H1 (cell line): Measurements from ENCODE around the gene CUEDC2. TPM values are rescaled to one million over a fixed set of nuclear protein-coding genes. Genes with fewer than 3 reads are reported as not detected.

Experiments
- ASH2L ChIP-seq: fragments of 200-600, 300-600 bp; sonication (generic); IDR thresholded peaks from one replicate; pipeline ENCODE4 v1.7.1; 2017; ENCODE audit warnings: low read length
- CHD1 ChIP-seq: IDR thresholded peaks from 2 replicates; pipeline ENCODE4 v1.6.1; 2012; ENCODE audit warnings: low read depth, low read length, improper control_type of control experiment
- CREB1 ChIP-seq: IDR thresholded peaks from 2 replicates; pipeline ENCODE4 v1.6.1; 2012; ENCODE audit warnings: inconsistent platforms
- GABPA ChIP-seq: IDR thresholded peaks from 2 replicates; pipeline ENCODE4 v1.6.1; 2011; ENCODE audit warnings: mild to moderate bottlenecking, low read length, moderate library complexity, borderline replicate concordance; ENCODE audit not compliant: insufficient read depth
- HDAC2 ChIP-seq, 2 experiments: fragments of 300-600 bp in 1 of 2; sonication (generic) in 1 of 2; IDR thresholded peaks; 2 replicates each; pipeline ENCODE4 v1.6.1; 2011 to 2012; ENCODE audit warnings: low read depth in 2 of 2, low read length in 2 of 2, mild to moderate bottlenecking in 2 of 2, moderate library complexity in 2 of 2, borderline replicate concordance in 1 of 2, inconsistent platforms in 1 of 2
- KDM4A ChIP-seq: IDR thresholded peaks from one replicate; pipeline ENCODE4 v1.7.1; 2012; ENCODE audit warnings: low read depth, mild to moderate bottlenecking, moderate library complexity, low read length, inconsistent platforms; ENCODE audit not compliant: severe bottlenecking
- KDM5A ChIP-seq: fragments of 200-600 bp; IDR thresholded peaks from 2 replicates; pipeline ENCODE4 v1.7.1; 2012; ENCODE audit warnings: mild to moderate bottlenecking, low read length, inconsistent platforms, mixed read lengths
- MAFK ChIP-seq: IDR thresholded peaks from 2 replicates; pipeline ENCODE4 v1.6.1; 2012; ENCODE audit warnings: low read depth, mild to moderate bottlenecking, improper control_type of control experiment, low read length
- PHF8 ChIP-seq: fragments of 200-600 bp; sonication (generic); conservative IDR thresholded peaks from 2 replicates; pipeline ENCODE4 v1.7.1; 2012; ENCODE audit warnings: low read depth, mild to moderate bottlenecking, inconsistent platforms, low read length, moderate library complexity
- POU5F1 ChIP-seq: IDR thresholded peaks from 2 replicates; pipeline ENCODE4 v1.6.1; 2011; ENCODE audit warnings: low read depth, mild to moderate bottlenecking, low read length, moderate library complexity
- RAD21 ChIP-seq, 2 experiments: IDR thresholded peaks in 1 of 2; conservative IDR thresholded peaks in 1 of 2; 2 replicates each; pipeline ENCODE4 v1.6.1; 2011; ENCODE audit warnings: low read depth in 2 of 2, low read length in 2 of 2, improper control_type of control experiment in 1 of 2, inconsistent platforms in 1 of 2, mild to moderate bottlenecking in 1 of 2, moderate library complexity in 1 of 2
- RFX5 ChIP-seq: IDR thresholded peaks from 2 replicates; pipeline ENCODE4 v1.6.1; 2011; ENCODE audit warnings: low read depth, low read length, improper control_type of control experiment, borderline replicate concordance
- RNF2 ChIP-seq: fragments of 200-900, 300-1000 bp; sonication (generic); IDR thresholded peaks from 2 replicates; pipeline ENCODE4 v1.7.1; 2016; ENCODE audit warnings: borderline replicate concordance, low read depth, mild to moderate bottlenecking, antibody characterized with exemption, low read length; ENCODE audit not compliant: poor library complexity, severe bottlenecking; ENCODE audit errors: missing control alignments
- RXRA ChIP-seq: IDR thresholded peaks from 2 replicates; pipeline ENCODE4 v1.6.1; 2011; ENCODE audit warnings: low read depth, mild to moderate bottlenecking, low read length, moderate library complexity; ENCODE audit not compliant: insufficient read depth
- SP1 ChIP-seq: IDR thresholded peaks from 2 replicates; pipeline ENCODE4 v1.6.1; 2011; ENCODE audit warnings: low read depth, low read length
- SRF ChIP-seq: IDR thresholded peaks from 2 replicates; pipeline ENCODE4 v1.6.1; 2011; ENCODE audit warnings: mild to moderate bottlenecking, low read depth, low read length, moderate library complexity
- SUZ12 ChIP-seq: fragments of 200-600 bp; sonication (generic); IDR thresholded peaks from 2 replicates; pipeline ENCODE4 v1.6.1; 2012; ENCODE audit warnings: mild to moderate bottlenecking, inconsistent platforms, low read length, moderate library complexity, mixed read lengths
- TAF1 ChIP-seq: IDR thresholded peaks from 2 replicates; pipeline ENCODE4 v1.6.1; 2011; ENCODE audit warnings: mild to moderate bottlenecking, low read depth, low read length
- TAF7 ChIP-seq: optimal IDR thresholded peaks from 2 replicates; pipeline ENCODE3; 2011; ENCODE audit warnings: low read depth, mild to moderate bottlenecking, inconsistent platforms, low read length, moderate library complexity, borderline replicate concordance
- TCF12 ChIP-seq: IDR thresholded peaks from 2 replicates; pipeline ENCODE4 v1.6.1; 2011; ENCODE audit warnings: low read depth, mild to moderate bottlenecking, low read length
- ZNF274 ChIP-seq: IDR thresholded peaks from 2 replicates; pipeline ENCODE4 v1.7.0; 2012; ENCODE audit warnings: low read length, borderline replicate concordance; ENCODE audit errors: extremely low read depth
- polyA plus RNA-seq, 7 experiments: library from polyadenylated mRNA; depleted of rRNA in 3 of 7; stranded (reverse) in 5 of 7; unstranded in 2 of 7; fragments of >200 nt in 5 of 7; fragments of 200-250 nt in 2 of 7; gene quantifications; 1 replicate in 5 of 7; 2 replicates in 1 of 7; 4 replicates in 1 of 7; pipeline versions ENCODE4 v1.2.1 to v1.2.3, GENCODE V29; 2011 to 2013; ENCODE audit warnings: missing spikeins in 2 of 7, mixed read lengths in 2 of 7
- total RNA-seq: library from RNA; stranded (reverse); fragmentation: NEBNext Ultra II Directional; extraction: Animal tissue kit (Norgen Biotek cat#: 25700); gene quantifications from 2 replicates; pipeline ENCODE4 v1.2.1, GENCODE V29; 2021
- TF ChIP-seq, protein P1 (sequence below), 3 experiments: IDR thresholded peaks; 1 replicate in 2 of 3; 2 replicates in 1 of 3; pipeline versions ENCODE4 v1.5.1 to v1.6.1; 2011; ENCODE audit warnings: low read length in 3 of 3, mild to moderate bottlenecking in 3 of 3, inconsistent platforms in 2 of 3, low read depth in 1 of 3, moderate library complexity in 1 of 3; ENCODE audit not compliant: insufficient read depth in 1 of 3; ENCODE audit errors: control extremely low read depth in 1 of 3

The CUEDC2 gene
- total and polyA plus RNA-seq, 2 of the 8 experiments (the other 6 are each of a cell fraction or from before 2014, with no cell fraction given), result 41.7 to 55.2 TPM

DNA sequence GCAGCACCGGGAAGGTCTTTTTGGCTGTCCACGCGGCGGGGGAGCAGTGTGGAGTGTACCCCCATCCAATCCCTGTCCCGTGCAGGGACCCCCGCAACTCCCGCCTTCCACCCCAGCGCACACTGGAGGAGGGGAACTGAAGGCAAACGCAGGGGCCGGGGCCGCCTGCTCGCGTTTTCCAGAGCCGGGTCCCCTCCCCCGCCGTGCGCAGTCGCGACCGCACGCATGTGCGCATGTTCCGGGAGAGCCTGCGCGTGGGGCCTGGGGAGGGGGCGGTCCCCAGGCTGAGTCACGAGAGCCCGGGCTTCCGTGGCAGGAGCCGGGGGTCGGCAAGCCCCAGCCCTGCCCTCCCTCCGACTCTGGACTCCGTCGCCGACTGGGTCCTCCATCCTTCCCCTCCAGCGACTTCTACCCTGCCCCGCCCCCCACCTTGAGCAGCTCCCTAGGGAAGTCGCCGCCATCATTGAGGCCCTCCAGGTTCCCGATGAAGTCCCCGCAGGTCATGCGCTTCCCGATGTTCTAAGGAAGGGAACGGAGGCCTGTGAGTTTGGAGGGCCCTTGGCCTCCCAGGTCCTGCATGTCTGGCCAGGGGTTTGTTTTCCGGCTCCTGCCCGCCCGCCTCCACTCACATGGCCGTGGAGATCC, 21.8 kb downstream of the CUEDC2 start (continued):
- 0 out of 2 replicates have a peak, but pooled peaks have one; percentile 30 for TF ChIP-seq GABPA
- no peak for TF ChIP-seq MAFK
- TF ChIP-seq TAF1, result no peak
- TF ChIP-seq KDM4A, result peak; percentile 53
- TF ChIP-seq RXRA, result no peak
- TF ChIP-seq SP1, result no peak
- TF ChIP-seq ZNF274, result no peak
- TF ChIP-seq CREB1, result no peak
- TF ChIP-seq, protein P1, sequence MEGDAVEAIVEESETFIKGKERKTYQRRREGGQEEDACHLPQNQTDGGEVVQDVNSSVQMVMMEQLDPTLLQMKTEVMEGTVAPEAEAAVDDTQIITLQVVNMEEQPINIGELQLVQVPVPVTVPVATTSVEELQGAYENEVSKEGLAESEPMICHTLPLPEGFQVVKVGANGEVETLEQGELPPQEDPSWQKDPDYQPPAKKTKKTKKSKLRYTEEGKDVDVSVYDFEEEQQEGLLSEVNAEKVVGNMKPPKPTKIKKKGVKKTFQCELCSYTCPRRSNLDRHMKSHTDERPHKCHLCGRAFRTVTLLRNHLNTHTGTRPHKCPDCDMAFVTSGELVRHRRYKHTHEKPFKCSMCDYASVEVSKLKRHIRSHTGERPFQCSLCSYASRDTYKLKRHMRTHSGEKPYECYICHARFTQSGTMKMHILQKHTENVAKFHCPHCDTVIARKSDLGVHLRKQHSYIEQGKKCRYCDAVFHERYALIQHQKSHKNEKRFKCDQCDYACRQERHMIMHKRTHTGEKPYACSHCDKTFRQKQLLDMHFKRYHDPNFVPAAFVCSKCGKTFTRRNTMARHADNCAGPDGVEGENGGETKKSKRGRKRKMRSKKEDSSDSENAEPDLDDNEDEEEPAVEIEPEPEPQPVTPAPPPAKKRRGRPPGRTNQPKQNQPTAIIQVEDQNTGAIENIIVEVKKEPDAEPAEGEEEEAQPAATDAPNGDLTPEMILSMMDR (IDR thresholded peaks at IDR 0.05; ENCODE audit: control extremely low read depth in 1 of 3, insufficient read depth in 1 of 3, low read depth in 1 of 3, low read length in 3 of 3), result no peak
- TF ChIP-seq POU5F1, result no peak
- TF ChIP-seq SUZ12, result peak; percentile 47
- 0 out of 4 replicates have a peak, but pooled peaks of 1 of the 2 experiments have one; percentile 11 for TF ChIP-seq HDAC2 (IDR thresholded peaks at IDR 0.05; ENCODE audit: borderline replicate concordance in 1 of 2, low read depth in 2 of 2, low read length in 2 of 2)
- no peak for TF ChIP-seq TAF7
- no peak for TF ChIP-seq RAD21 (IDR thresholded peaks at IDR 0.05 in 1 of 2, conservative IDR thresholded peaks at IDR 0.05 in 1 of 2; ENCODE audit: low read depth in 2 of 2, low read length in 2 of 2)
- TF ChIP-seq ASH2L, result peak; percentile 62
- TF ChIP-seq PHF8, result no peak; the same call in 1 of the 2 replicates
- TF ChIP-seq KDM5A, result no peak
- no peak for TF ChIP-seq TCF12
- no peak for TF ChIP-seq SRF
- TF ChIP-seq CHD1, result no peak
- TF ChIP-seq RFX5, result no peak
- TF ChIP-seq RNF2, result no peak
